Fibroblast of skin of abdomen (primary cell): ENCODE results near the gene C8A. TPM values are rescaled to one million over a fixed set of nuclear protein-coding genes. Genes with fewer than 3 reads are reported as not detected.

ENCODE experiments used
- DNase-seq: peaks from one replicate; pipeline ENCODE4 v3.0.0-alpha.2; 2013
- polyA plus RNA-seq, 2 experiments: library from polyadenylated mRNA; unstranded; fragments of 120-200 nt; gene quantifications; one replicate each; pipeline ENCODE4 v1.2.1, GENCODE V29; 2013; ENCODE audit not compliant: insufficient read length in 2 of 2

C8A gene
- polyA plus RNA-seq (2013, experiment 1 of 2; ENCODE audit: insufficient read length) = not detected
- polyA plus RNA-seq (2013, experiment 2 of 2; ENCODE audit: insufficient read length) = not detected

GRCh38 chr1:56854521-56855099 lies at the start of gene C8A:
TSS of gene C8A (plus strand) at chr1:56854797. CDS start at chr1:56854902, 105 bp downstream.
- DNase-seq = no peak

GRCh38 chr1:56806804-56807203 lies 47.8 kb upstream of the C8A start:
- DNase-seq = no peak

DNA sequence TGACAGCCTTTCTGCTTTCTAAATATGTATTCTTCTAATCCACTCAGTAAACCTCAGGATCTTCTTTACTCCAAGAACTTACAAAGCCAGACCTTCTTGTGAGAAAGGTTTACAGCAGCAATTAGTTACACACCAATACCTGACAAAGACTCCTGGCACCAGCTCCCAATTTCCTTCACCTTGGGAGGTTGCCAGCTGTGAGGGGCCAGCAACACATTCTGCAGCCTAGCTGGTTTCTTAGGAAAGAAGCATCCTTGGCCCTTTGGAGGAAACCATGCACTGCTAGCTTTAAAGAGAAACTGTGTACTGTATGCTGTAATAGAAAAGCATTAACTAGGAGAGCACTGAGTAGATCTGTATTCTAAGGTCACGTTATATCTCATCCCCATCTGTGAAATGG lies 46.2 kb upstream of the C8A start:
- no peak for DNase-seq

DNA sequence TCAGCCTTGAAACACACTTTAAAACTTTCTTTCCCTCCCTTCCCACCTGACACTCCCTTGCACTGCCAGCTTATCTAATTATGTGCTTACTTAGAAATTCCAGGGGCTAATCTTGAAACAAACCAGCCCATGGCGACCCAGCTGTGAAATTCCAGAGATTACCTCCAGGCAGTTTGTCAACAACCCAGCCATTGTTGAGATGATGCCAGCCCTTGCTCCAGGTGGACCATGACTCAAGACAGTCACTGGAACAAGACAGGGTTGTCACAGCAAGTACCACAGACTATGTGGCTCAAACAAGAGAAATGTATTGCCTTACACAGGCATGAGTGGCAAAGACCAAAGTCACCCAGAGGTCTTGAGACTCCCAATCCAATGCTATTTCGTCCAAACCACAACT lies 43.3 kb upstream of the C8A start:
- DNase-seq = no peak

GRCh38 chr1:56814205-56814604 lies 40.4 kb upstream of the C8A start:
- no peak for DNase-seq

DNA sequence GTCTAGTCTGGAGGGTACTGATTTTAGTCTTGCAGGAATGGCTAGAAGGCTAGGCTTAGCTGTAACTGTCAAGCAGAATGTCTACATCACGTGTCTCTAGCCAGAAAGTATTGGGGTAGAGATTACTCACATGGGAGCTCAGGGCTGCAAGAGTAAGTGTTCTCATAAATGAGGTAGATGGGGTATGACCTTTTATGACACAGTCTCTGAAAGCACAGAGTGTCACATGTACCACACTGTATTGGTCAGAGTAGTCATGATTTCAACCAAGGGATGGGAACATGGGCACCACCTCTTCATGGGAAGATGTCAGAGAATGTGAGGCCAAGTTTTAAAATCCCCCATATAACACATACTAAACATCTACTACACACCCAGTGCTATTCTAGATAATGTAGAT lies 38.3 kb upstream of the C8A start:
- no peak for DNase-seq

- DNase-seq = no peak
Observed at GRCh38 chr1:56816909-56817308, 37.7 kb upstream of the C8A start.

- DNase-seq = no peak
Observed at GRCh38 chr1:56817716-56818463, 36.7 kb upstream of the C8A start.

DNA sequence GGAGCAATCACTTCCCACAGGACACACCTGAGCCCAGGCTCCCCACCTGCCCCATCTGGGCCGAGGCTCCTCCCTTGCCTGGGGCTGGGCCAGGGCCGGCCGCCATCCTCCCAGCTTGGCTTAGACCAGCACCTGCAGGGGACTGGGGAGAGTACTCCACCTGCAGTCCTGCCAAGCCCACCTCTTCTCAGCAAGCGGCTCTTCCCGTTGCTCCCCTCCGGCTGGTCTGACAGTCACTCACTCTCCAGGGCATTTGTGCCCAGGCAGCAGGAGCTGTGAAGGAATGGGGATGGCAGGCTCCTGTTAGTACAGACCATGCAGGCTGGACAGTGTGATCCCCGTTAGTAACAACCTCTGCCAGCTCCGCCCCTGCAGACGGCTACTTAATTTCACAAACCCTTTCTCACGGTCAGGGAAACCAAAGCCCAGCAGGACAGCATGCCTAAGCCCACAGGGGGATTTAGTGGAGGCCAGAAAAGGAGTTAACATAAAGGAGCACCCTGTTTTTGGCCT lies 35.2 kb upstream of the C8A start, which contains the start of gene FYB2:
FYB2 (minus strand) TSS at position 18 of the 513 bp plus-strand sequence. CDS start 114 bp downstream, outside the sequence.
- no peak for DNase-seq

GRCh38 chr1:56820755-56821461 lies 33.7 kb upstream of the C8A start:
- peak; percentile 78 for DNase-seq

GRCh38 chr1:56821462-56821797 lies 33.2 kb upstream of the C8A start:
- DNase-seq = no peak

- DNase-seq = peak; percentile 71
Observed at GRCh38 chr1:56824271-56824670, 30.3 kb upstream of the C8A start.

- no peak for DNase-seq
Observed at GRCh38 chr1:56824938-56825337, 29.7 kb upstream of the C8A start.

- DNase-seq = no peak
Observed at GRCh38 chr1:56825436-56825835, 29.2 kb upstream of the C8A start.

GRCh38 chr1:56827711-56828110 lies 26.9 kb upstream of the C8A start:
- DNase-seq = no peak

GRCh38 chr1:56830052-56830451 lies 24.5 kb upstream of the C8A start:
- no peak for DNase-seq

- peak; percentile 95 for DNase-seq
Observed at GRCh38 chr1:56831871-56832693, 22.5 kb upstream of the C8A start.

DNA sequence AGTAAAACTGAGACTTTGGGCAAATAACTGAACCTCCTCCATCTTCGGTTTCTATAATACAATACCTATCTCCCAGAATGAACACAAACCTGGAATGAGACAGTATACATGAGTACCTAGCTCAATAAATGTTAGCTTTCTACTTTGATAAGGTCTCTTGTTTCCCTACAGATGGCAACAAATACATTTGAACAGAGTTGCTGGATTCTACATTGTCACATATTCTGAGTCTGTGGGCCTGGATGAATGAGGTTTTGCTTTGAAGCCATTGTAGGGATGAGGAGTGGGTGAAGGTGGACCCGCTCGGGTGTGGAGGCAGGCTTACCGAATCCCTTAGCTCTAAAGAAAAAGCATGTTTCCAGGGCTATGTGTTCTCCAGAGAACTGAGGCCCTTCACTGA lies 21.5 kb upstream of the C8A start:
- no peak for DNase-seq

DNA sequence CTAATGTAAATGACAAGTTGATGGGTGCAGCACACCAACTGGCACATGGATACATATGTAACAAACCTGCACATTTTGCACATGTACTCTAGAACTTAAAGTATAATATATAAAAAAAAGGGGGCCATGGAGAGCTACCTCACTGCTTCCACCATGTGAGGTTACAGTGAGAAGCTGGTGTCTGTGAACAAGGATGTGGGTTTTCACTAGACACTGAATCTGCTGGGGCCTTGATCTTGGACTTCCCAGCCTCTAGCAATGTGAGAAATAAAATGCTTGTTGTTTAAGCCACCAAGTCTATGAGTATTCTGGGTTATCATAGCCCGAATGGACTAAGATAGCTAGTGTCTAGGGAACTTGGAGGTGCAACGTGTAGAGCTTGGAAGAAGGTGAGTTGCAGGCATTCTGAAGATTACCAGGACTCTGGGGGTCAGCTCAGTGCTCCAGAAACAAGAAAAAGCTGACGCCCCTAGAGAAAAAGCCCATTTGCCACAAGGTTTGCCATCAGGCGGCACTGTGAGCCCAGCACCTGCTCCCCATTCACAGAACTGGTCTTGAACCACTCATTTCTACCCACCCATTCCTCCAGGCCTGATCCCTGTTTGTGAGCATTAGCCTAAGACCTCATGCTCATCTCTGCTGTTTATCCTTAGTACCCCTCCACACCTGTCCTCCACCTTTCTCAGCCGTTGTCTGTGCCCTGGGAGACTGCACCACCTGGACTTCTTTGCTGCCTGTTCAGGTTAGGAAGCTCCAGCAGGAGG lies 20.3 kb upstream of the C8A start:
- no peak for DNase-seq

- DNase-seq = no peak
Observed at GRCh38 chr1:56835657-56836056, 18.9 kb upstream of the C8A start.

- no peak for DNase-seq
Observed at GRCh38 chr1:56836359-56836758, 18.2 kb upstream of the C8A start.
